ENCODE results near the gene EML2. TPM values are rescaled to one million over a fixed set of nuclear protein-coding genes. Genes with fewer than 3 reads are reported as not detected.

Gene EML2
- total RNA-seq, 2 donors from 2014 or later: 47.3 to 55.6 TPM

GRCh38 chr19:45593520-45593919, 45.7 kb downstream of the EML2 start:
- TF ChIP-seq POLR2AphosphoS5 (IDR thresholded peaks at IDR 0.05): no peak
- no peak for TF ChIP-seq POLR2A (IDR thresholded peaks at IDR 0.05)
- no peak for TF ChIP-seq CTCF (IDR thresholded peaks at IDR 0.05)
- H3K4me1 ChIP-seq (replicated peaks): no peaks in the 10 kb centered on the region
- H3K27ac ChIP-seq: no peak overlapping the region
- intact Hi-C loops (cut with DNase I): no loop called here
- no peak overlapping the region for H3K4me3 ChIP-seq
- WGBS: 5% methylated on average over 1 of the region's 1 CpG
- H3K36me3 ChIP-seq: no peaks in the 10 kb centered on the region
- H3K9me3 ChIP-seq: no peaks in the 10 kb centered on the region
- H3K27me3 ChIP-seq (replicated peaks; ENCODE audit: insufficient read depth): no peaks in the 10 kb centered on the region
- DNase-seq (ENCODE audit: low spot score): no peak

DNA sequence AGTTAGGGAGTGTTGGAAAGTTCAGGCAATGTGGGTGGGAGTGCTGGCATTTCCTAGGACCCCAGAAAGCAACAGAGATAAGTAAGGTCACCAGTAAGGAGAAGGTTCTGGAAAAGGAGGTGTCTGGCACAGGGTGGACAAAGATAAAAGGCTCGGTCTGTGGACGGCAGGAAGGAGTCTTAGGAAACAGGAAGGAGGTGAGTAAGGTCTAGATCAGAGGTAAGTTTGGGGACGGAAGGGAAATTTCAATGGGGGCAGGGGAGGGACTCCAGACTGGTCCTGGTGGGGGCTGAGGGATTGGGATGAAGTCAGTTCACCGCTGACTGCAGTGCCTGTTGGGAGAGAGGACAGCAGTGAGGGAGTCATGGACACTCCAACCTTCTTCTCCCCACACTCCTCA, 46.8 kb downstream of the EML2 start:
- DNase-seq (ENCODE audit: low spot score): no peak
- H3K27ac ChIP-seq: no peak overlapping the region
- no peak for TF ChIP-seq CTCF (IDR thresholded peaks at IDR 0.05)
- no peak for TF ChIP-seq POLR2AphosphoS5 (IDR thresholded peaks at IDR 0.05)
- TF ChIP-seq POLR2A (IDR thresholded peaks at IDR 0.05): no peak
- WGBS: 61% methylated on average over 4 of the region's 4 CpGs
- H3K36me3 ChIP-seq: no peaks in the 10 kb centered on the region
- intact Hi-C loops (cut with DNase I): no loop called here
- no peaks in the 10 kb centered on the region for H3K4me1 ChIP-seq (replicated peaks)
- H3K4me3 ChIP-seq: no peak overlapping the region
- no peaks in the 10 kb centered on the region for H3K9me3 ChIP-seq
- H3K27me3 ChIP-seq (replicated peaks; ENCODE audit: insufficient read depth): no peaks in the 10 kb centered on the region

DNA sequence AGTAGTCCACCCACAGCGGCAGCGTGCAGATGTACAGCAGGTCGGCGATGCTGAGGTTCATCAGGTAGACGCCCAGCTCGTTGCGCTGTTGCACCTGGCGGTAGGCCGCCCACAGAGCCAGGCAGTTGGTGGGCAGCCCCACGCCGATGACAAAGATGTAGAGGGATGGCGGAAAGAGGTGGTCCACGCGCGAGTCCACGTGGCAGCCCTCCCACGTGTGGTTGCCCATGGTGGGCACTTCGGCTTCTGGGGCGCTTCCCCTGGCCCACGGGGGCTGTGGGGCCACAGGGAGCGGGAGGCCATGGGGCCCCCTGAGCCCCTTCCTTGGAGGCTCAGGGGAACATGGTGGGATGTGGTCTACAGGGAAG, 47.6 kb downstream of the EML2 start:
- Histone ChIP-seq H3K4me1 (replicated peaks) (no peaks in the 10 kb centered on the region), H3K9me3 (no peaks in the 10 kb centered on the region), H3K36me3 (no peaks in the 10 kb centered on the region), H3K27ac (no peak overlapping the region), H3K27me3 (replicated peaks; ENCODE audit: insufficient read depth) (no peaks in the 10 kb centered on the region), H3K4me3 (no peak overlapping the region)
- no peak for DNase-seq (ENCODE audit: low spot score)
- TF ChIP-seq CTCF (IDR thresholded peaks at IDR 0.05): no peak
- no peak for TF ChIP-seq POLR2AphosphoS5 (IDR thresholded peaks at IDR 0.05)
- TF ChIP-seq POLR2A (IDR thresholded peaks at IDR 0.05): no peak
- intact Hi-C loops (cut with DNase I): no loop called here
- WGBS: 91% methylated on average over 21 of the region's 21 CpGs

- Histone ChIP-seq H3K27ac (no peak overlapping the region), H3K36me3 (no peaks in the 10 kb centered on the region), H3K4me3 (no peak overlapping the region), H3K27me3 (replicated peaks; ENCODE audit: insufficient read depth) (no peaks in the 10 kb centered on the region), H3K4me1 (replicated peaks) (no peaks in the 10 kb centered on the region), H3K9me3 (no peaks in the 10 kb centered on the region)
- WGBS: 44% methylated on average over 47 of the region's 48 CpGs
- peak; percentile 37 for DNase-seq (ENCODE audit: low spot score)
- intact Hi-C loops (cut with DNase I): no loop called here
- TF ChIP-seq POLR2A (IDR thresholded peaks at IDR 0.05): no peak
- peak in 3 of 4 experiments; percentile 22 to 63 (median 50) for TF ChIP-seq CTCF (IDR thresholded peaks at IDR 0.05)
- peak; percentile 16 for TF ChIP-seq POLR2AphosphoS5 (IDR thresholded peaks at IDR 0.05)
These were observed 48.1 kb downstream of the EML2 start for GRCh38 chr19:45591004-45591637.

- intact Hi-C loops (cut with DNase I): no loop called here
- Histone ChIP-seq H3K27ac (no peak overlapping the region), H3K27me3 (replicated peaks; ENCODE audit: insufficient read depth) (no peaks in the 10 kb centered on the region), H3K9me3 (no peaks in the 10 kb centered on the region), H3K36me3 (no peaks in the 10 kb centered on the region), H3K4me3 (no peak overlapping the region), H3K4me1 (replicated peaks) (no peaks in the 10 kb centered on the region)
- TF ChIP-seq POLR2A (IDR thresholded peaks at IDR 0.05) (no peak), CTCF (IDR thresholded peaks at IDR 0.05) (no peak), POLR2AphosphoS5 (IDR thresholded peaks at IDR 0.05) (no peak)
- DNase-seq (ENCODE audit: low spot score): no peak
- 42% methylated on average over 15 of the region's 15 CpGs for WGBS
These were observed 48.7 kb downstream of the EML2 start for GRCh38 chr19:45590300-45591003.
